Activated CD8-positive, alpha-beta T cell treated with anti-CD3 and anti-CD28 coated beads for 36 hours (primary cell): ENCODE results near the gene C1orf21. TPM values are rescaled to one million over a fixed set of nuclear protein-coding genes. Genes with fewer than 3 reads are reported as not detected.

ENCODE experiments used
- ATAC-seq: fragments of 200-7000 bp; cut with Tn5 transposase; one replicate; pipeline ENCODE4 v1.10.0; 2021; ENCODE audit warnings: mild to moderate bottlenecking, moderate library complexity
- CTCF ChIA-PET: fragments of 350-600 bp; sonication (Branson Sonifier 250); formaldehyde crosslinking; loops from one replicate; lab custom pipeline; 2021; ENCODE audit warnings: antibody characterized with exemption; lab: Charles Lee
- POLR2A ChIA-PET: fragments of 350-600 bp; sonication (Branson Sonifier 250); formaldehyde crosslinking; loops from one replicate; lab custom pipeline; 2021; ENCODE audit warnings: antibody characterized with exemption; lab: Charles Lee
- DNase-seq: peaks from one replicate; pipeline ENCODE4 v3.0.0-alpha.2; 2020
- H3K27ac Mint-ChIP-seq: one replicate; pipeline ENCODE4 v1.8.0; 2021; ENCODE audit warnings: mild to moderate bottlenecking, mixed read lengths
- H3K27me3 Mint-ChIP-seq: one replicate; pipeline ENCODE4 v1.8.0; 2021; ENCODE audit warnings: mixed read lengths
- H3K36me3 Mint-ChIP-seq: one replicate; pipeline ENCODE4 v1.8.0; 2021; ENCODE audit warnings: low read depth, mixed read lengths
- H3K4me1 Mint-ChIP-seq: one replicate; pipeline ENCODE4 v1.8.0; 2021; ENCODE audit warnings: low read depth, mixed read lengths
- H3K4me3 Mint-ChIP-seq: one replicate; pipeline ENCODE4 v1.8.0; 2021; ENCODE audit warnings: mild to moderate bottlenecking, moderate library complexity, mixed read lengths
- H3K9me3 Mint-ChIP-seq: one replicate; pipeline ENCODE4 v1.8.0; 2021; ENCODE audit warnings: mixed read lengths
- intact Hi-C: fragments of 100-400 bp; cut with micrococcal nuclease; formaldehyde crosslinking; loops from one replicate; pipeline ENCODE4 v1.10.0; 2022
- total RNA-seq, 2 experiments: library from RNA; stranded (reverse); gene quantifications; one replicate each; pipeline ENCODE4 v1.2.3, GENCODE V29; 2021
- TF ChIP-seq, protein P1 (sequence below): fragments of 200-600 bp; IDR thresholded peaks from one replicate; pipeline ENCODE4 v1.8.0; 2022; ENCODE audit warnings: antibody characterized with exemption, mild to moderate bottlenecking

C1orf21 gene
- total RNA-seq, 2 experiments from 2014 or later = 3.8 to 4.6 TPM

DNA sequence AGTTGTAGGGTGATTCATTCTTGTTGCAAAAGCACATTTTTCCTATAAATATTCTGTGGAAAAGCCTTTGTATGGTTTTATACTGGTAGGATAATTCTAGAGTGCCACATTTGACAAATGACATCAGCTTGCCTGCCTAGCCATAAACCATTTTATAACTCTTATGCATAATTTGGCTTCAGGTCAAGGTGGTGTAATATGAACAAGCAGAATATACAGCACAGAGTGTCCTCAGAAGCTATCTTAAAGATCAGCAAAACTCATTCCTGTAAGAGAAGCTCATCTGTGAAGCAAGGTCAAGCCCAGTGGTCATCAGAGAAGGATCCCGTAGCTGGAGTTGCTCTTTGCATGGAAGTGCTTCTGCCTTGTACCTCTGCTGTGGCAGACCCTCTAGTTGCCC is 24.0 kb upstream of the C1orf21 start:
- TF ChIP-seq, protein P1, sequence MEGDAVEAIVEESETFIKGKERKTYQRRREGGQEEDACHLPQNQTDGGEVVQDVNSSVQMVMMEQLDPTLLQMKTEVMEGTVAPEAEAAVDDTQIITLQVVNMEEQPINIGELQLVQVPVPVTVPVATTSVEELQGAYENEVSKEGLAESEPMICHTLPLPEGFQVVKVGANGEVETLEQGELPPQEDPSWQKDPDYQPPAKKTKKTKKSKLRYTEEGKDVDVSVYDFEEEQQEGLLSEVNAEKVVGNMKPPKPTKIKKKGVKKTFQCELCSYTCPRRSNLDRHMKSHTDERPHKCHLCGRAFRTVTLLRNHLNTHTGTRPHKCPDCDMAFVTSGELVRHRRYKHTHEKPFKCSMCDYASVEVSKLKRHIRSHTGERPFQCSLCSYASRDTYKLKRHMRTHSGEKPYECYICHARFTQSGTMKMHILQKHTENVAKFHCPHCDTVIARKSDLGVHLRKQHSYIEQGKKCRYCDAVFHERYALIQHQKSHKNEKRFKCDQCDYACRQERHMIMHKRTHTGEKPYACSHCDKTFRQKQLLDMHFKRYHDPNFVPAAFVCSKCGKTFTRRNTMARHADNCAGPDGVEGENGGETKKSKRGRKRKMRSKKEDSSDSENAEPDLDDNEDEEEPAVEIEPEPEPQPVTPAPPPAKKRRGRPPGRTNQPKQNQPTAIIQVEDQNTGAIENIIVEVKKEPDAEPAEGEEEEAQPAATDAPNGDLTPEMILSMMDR = no peak
- intact Hi-C loops = no loop called here
- Mint-ChIP-seq H3K36me3 (no peaks in the 10 kb centered on the region), H3K4me1 (no peaks in the 10 kb centered on the region), H3K27me3 (no peaks in the 10 kb centered on the region), H3K4me3 (no peak overlapping the region), H3K27ac (no peak overlapping the region), H3K9me3 (no peaks in the 10 kb centered on the region)
- DNase-seq = no peak
- ATAC-seq = no peak
- ChIA-PET CTCF (no interaction called here), POLR2A (no interaction called here)

DNA sequence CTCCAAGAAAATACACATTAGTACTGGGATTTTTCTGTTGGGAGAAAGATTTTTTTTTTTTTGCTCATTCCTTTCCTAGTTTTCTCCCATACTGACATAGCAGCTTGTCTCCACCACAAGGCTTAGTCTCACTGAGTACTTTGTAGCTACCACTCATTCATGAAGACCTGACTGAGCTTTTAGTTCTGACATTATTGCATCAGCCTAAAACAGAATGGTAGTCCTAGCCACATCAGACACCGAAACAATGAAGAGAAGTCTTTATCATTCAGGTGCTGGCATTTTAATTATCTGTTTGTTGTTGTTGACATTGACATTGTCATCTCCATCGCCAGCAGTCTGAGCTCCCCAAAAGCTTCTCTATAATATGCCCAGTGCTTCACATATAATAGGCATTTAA is 21.1 kb upstream of the C1orf21 start:
- Mint-ChIP-seq H3K27me3 (peaks cover 8% of the 10 kb centered on the region), H3K4me1 (no peaks in the 10 kb centered on the region), H3K9me3 (no peaks in the 10 kb centered on the region), H3K36me3 (no peaks in the 10 kb centered on the region), H3K4me3 (no peak overlapping the region), H3K27ac (no peak overlapping the region)
- CTCF ChIA-PET = interaction anchor here (1.7 kb wide), 1 partner anchor 13 kb away, joined by 4 read pairs; no protein-coding TSS in a partner anchor
- DNase-seq (no peak), ATAC-seq (no peak)
- TF ChIP-seq, protein P1 = no peak
- POLR2A ChIA-PET = no interaction called here
- intact Hi-C loops = no loop called here

DNA sequence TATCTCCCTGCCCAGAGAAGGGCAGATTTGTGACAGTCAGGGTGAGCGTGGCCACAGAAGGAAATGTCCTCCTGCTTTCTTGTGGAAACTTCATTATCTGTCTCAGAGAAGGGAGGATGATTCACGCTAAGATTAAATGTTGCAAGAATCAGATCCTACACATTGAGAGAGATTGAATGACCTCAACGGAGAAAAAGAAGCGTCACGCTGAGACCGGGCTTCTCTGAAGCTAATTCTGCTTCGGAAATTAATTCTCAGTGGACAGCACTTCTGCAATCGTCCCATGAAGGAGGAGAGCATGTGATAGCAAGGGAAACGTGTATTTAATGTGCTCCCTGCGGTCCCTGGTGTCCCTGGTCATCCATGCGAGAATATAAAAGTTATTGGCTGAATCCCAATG is 19.8 kb upstream of the C1orf21 start:
- POLR2A ChIA-PET = interaction anchor here (1.0 kb wide), 1 partner anchor 9 kb away, joined by 3 read pairs; no protein-coding TSS in a partner anchor
- DNase-seq = no peak
- H3K9me3 Mint-ChIP-seq = no peaks in the 10 kb centered on the region
- H3K27me3 Mint-ChIP-seq = peaks cover 8% of the 10 kb centered on the region
- CTCF ChIA-PET = interaction anchor here (1.7 kb wide), 1 partner anchor 14 kb away, joined by 4 read pairs; no protein-coding TSS in a partner anchor
- intact Hi-C loops = no loop called here
- no peak overlapping the region for H3K4me3 Mint-ChIP-seq
- no peak overlapping the region for H3K27ac Mint-ChIP-seq
- no peaks in the 10 kb centered on the region for H3K36me3 Mint-ChIP-seq
- TF ChIP-seq, protein P1 = no peak
- ATAC-seq = no peak
- H3K4me1 Mint-ChIP-seq = no peaks in the 10 kb centered on the region

DNA sequence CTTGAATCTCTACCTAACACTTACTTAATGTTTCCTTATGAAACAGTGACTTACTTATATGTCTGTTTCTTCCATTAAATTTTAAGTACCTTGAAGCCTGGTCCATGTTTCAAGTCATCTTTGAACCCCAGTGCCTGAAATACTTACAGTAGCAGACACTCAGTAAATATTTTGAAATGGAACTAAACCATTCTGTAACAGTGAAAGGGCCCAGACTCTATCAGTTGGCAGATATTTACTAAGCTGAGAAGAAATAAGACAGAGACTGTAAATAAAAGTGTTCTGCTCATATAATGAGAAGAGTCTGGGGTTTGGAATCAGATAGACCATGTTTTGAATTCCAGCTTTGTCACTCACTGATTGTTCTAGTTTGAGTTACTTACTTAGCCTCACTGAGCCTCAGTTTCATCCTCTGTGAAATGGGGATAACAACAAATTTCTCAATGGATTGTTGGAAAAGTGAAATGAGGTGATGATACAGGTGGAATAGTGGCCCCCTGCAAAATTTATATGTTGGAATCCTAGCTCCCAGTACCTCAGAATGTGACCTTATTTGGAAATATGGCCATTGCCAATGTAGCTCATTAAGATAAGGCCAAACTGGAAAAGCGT is 19.3 kb upstream of the C1orf21 start:
- CTCF ChIA-PET = interaction anchor here (1.7 kb wide), 1 partner anchor 15 kb away, joined by 4 read pairs; no protein-coding TSS in a partner anchor
- TF ChIP-seq, protein P1 = no peak
- POLR2A ChIA-PET = interaction anchor here (1.0 kb wide), 1 partner anchor 10 kb away, joined by 3 read pairs; no protein-coding TSS in a partner anchor
- H3K4me3 Mint-ChIP-seq = no peak overlapping the region
- no peaks in the 10 kb centered on the region for H3K36me3 Mint-ChIP-seq
- H3K27me3 Mint-ChIP-seq = peaks cover 8% of the 10 kb centered on the region
- intact Hi-C loops = no loop called here
- no peaks in the 10 kb centered on the region for H3K4me1 Mint-ChIP-seq
- DNase-seq = no peak
- no peaks in the 10 kb centered on the region for H3K9me3 Mint-ChIP-seq
- H3K27ac Mint-ChIP-seq = no peak overlapping the region
- ATAC-seq = no peak

DNA sequence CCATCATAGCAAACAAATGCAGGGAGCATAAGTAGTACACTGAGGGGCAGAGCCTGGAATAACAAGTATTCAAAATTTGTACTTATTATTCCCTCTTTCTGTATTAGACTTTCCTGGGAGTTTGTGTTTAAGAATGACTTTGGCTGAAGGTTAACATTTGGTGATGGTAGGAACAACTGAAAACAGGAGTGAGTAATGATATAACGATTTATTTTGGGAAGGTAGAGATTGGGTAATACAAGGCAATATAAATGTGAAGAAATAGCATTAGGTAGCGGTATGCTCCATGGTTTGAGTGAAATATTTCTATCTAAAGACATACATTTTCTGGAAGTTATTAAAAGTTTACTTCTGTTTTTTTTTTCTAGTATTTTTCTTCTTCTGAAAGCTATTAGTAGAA is 18.5 kb upstream of the C1orf21 start:
- H3K9me3 Mint-ChIP-seq = no peaks in the 10 kb centered on the region
- no peak overlapping the region for H3K27ac Mint-ChIP-seq
- ATAC-seq (no peak), DNase-seq (no peak)
- ChIA-PET POLR2A (no interaction called here), CTCF (no interaction called here)
- H3K36me3 Mint-ChIP-seq = no peaks in the 10 kb centered on the region
- no peaks in the 10 kb centered on the region for H3K4me1 Mint-ChIP-seq
- H3K27me3 Mint-ChIP-seq = peaks cover 10% of the 10 kb centered on the region
- intact Hi-C loops = no loop called here
- TF ChIP-seq, protein P1 = no peak
- H3K4me3 Mint-ChIP-seq = no peak overlapping the region
